ENCODE data around the gene ZC3H7B.
"Not testable (repeated sequence)": the region's sequence is repeated elsewhere in the genome, so short reads cannot be mapped to it uniquely, and the experiment has no call there.

The ZC3H7B gene

GRCh38 chr22:41383085-41383484 is 81.8 kb downstream of the ZC3H7B start:
- no peak for DNase-seq

DNA sequence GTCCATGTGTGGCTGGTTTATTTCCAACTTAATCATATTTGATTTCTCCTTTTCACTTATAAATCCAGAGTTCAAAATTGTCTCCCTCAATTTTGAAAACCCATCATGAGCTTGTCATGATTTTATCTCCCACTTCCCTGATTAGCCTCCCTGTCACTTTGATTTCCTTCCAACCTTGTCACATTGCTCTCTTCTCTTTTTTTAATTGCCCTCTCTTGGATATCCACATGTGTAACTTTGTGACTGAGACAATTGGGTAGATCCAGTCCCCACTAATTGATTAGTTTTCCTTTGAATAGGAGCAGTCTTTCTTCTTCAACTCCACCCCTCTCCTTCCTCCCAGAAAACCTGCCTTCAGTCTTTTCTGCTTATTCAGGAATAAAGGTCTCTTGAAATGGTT is 82.8 kb downstream of the ZC3H7B start:
- no peak for DNase-seq

GRCh38 chr22:41387341-41387740 is 86.0 kb downstream of the ZC3H7B start:
- no peak for DNase-seq

DNA sequence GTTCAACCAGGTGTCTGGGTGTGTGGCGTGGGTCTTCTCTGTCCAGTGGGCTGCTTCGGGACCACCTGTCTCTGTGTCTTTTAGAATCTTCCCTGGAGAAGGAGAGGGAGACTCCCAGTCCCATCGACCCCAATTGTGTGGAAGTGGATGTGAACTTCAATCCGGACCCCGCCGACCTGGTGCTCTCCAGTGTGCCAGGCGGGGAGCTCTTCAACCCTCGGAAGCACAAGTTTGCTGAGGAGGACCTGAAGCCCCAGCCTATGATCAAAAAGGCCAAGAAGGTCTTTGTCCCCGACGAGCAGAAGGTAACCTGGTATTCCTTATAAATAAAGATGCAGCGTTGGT is 92.7 kb downstream of the ZC3H7B start:
- no peak for DNase-seq

DNA sequence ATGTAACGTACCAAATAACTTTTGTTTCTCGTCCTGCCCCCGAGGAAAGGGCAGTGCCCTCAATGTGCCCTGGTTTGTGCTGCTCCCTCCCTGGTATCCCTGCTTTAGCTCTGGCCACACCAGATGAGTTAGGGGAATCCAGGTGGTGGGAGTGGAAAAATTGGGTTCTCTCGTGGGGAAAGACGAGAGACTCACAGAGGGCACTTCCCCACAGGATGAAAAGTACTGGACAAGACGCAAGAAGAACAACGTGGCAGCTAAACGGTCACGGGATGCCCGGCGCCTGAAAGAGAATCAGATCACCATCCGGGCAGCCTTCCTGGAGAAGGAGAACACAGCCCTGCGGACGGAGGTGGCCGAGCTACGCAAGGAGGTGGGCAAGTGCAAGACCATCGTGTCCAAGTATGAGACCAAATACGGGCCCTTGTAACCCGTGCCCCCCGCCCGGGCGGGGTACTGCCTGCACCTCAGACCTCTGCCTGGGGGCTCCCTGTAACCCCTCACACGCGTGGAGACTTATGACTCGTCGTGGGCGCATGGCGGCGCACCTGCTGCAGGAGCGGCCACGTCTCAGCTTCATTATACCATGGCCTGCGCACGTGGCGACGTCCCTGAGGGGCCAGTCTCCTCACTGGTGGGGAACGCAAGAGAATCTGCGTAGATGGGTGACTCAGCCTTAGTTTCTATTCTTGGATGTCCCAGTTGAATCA is 94.4 kb downstream of the ZC3H7B start:
- DNase-seq, result no peak

- DNase-seq, result no peak
Measured at GRCh38 chr22:41397143-41397811, 96.0 kb downstream of the ZC3H7B start.

GRCh38 chr22:41398921-41399320 is 97.6 kb downstream of the ZC3H7B start:
- DNase-seq, result no peak

GRCh38 chr22:41401781-41402648 is 100.7 kb downstream of the ZC3H7B start:
- no peak for DNase-seq

GRCh38 chr22:41402851-41403250 is 101.5 kb downstream of the ZC3H7B start:
- not testable (repeated sequence) for DNase-seq

DNA sequence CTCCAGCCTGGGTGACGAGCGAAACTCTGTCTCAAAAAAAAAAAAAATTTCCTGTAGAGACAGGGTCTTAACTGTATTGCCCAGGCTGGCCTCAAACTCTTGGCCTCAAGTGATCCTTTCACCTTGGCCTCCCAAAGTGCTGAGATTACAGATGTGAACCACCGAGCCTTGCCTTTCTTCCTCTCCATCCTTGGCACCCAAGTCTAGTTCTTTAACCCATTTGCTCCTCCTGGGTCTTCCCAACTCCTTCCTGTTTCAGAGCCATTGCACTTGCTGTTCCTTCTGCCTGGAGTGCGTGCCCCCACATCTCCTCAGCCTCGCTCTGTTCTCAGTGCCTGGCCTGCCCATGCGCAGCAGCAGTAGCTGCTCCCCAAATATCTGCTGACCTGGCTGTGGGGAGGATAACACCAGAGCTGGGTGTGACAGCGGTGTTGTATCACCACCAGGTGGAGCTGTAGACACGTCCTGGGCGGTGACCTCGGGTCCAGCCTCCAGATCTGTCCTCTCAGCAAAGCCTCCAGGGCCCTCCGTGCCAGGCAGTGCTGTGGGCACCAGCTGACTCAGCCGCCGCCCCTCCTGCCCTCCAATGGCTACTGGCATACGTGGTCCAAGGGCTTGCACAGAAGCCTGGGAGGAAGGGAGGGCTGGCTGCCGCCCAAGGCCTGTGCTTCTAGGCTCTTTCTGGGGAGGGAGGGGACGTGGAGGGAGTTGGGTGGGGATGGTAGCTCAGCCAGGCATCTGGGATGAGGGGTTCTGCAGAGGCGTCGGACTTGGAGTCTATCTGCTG is 102.4 kb downstream of the ZC3H7B start:
- DNase-seq, result peak; percentile 64

DNA sequence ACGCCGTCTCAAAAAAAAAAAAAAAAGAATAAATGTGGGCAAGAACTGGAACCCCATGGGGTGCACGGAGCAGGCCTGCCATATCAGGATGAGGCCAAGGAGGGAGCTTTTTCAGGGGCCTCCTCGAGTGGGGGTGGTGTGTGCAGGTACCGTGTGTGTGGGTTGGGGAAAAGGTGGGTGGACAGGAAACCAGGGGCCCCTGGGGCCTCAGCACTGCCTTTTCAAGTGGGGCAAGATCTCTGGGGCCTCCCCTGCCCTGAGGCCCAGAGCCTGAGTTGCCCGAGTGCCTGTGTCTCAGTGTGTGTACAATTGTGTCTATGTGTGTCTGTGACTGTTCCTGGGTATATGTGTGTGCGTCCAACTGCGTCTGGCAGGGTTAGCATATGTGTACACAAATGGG is 104.3 kb downstream of the ZC3H7B start:
- DNase-seq, result no peak

- DNase-seq, result no peak
Measured at GRCh38 chr22:41406410-41406809, 105.1 kb downstream of the ZC3H7B start.

DNA sequence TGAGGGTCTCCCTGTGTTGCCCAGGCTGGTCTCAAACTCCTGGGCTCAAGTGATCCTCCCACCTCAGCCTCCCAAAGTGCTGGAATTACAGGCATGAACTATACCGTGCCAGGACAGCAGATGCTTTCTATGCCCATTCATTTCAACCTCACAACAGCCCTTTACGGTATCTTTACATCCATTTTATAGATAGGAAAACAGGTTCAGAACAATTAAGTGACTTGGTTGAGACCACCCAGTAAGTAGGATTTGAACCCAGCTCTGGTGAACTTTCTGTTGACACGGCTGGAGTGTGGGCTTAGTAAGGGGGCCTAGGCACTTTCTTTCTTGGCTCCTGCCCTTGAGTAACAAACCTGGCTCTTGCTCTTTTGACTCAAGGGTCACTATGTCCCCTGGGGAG is 106.1 kb downstream of the ZC3H7B start:
- DNase-seq, result no peak

DNA sequence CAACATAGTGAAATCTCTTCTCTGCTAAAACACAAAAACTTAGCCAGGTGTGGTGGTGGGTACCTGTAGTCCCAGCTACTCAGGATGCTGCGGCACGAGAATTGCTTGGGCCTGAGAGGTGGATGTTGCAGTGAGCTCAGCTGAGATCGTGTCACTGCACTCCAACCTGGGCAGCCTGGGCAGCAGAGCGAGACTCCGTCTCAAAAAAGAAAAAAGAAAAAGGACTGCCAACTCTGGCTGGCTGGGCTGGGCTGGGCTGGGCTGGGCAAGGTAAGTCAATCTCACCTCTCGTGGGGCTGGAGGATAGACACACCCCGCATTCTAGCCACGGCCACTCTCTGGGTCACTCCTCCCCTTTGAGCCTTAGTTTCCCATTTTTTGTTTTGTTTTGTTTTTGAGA is 107.3 kb downstream of the ZC3H7B start:
- no peak for DNase-seq
